AG09309 (cell line): Measurements from ENCODE around the gene ACTR8.

ENCODE experiments used
- DNase-seq: peaks from one replicate; pipeline ENCODE4 v3.0.0-alpha.2; 2010; ENCODE audit warnings: low read depth
- H3K4me3 ChIP-seq: 2 replicates; pipeline ENCODE4 v1.5.1; 2011; ENCODE audit warnings: mild to moderate bottlenecking, low read depth, low read length, moderate library complexity; ENCODE audit not compliant: control insufficient read depth
- CTCF ChIP-seq: IDR thresholded peaks from 2 replicates; pipeline ENCODE4 v1.5.1; 2011; ENCODE audit warnings: mild to moderate bottlenecking, low read depth, low read length, inconsistent platforms; ENCODE audit not compliant: insufficient read depth, control insufficient read depth; ENCODE audit errors: missing control alignments

Gene ACTR8

GRCh38 chr3:53817211-53817610, 64.7 kb downstream of the ACTR8 start:
- H3K4me3 ChIP-seq, result no peak overlapping the region
- TF ChIP-seq CTCF, result no peak
- DNase-seq, result no peak
